Esophagus muscularis mucosa (tissue), 4 donors: ENCODE results near the gene ARTN. TPM values are rescaled to one million over a fixed set of nuclear protein-coding genes. Genes with fewer than 3 reads are reported as not detected.

Experiments used
- DNase-seq: peaks from one replicate; pipeline ENCODE4 v3.0.0-alpha.2; 2017; ENCODE audit errors: extremely low spot score
- H3K27ac ChIP-seq, 4 donors: fragments of 200-600 bp; sonication (generic); replicated peaks in 1 of 4; 1 replicate in 3 of 4; 2 replicates in 1 of 4; pipeline ENCODE4 v1.5.1; 2016 to 2019; ENCODE audit warnings: mild to moderate bottlenecking in 1 of 4
- H3K27me3 ChIP-seq, 4 donors: fragments of 200-600 bp; sonication (generic); one replicate each; pipeline versions ENCODE4 v1.5.1 to v1.6.0; 2016 to 2019
- H3K36me3 ChIP-seq, 4 donors: fragments of 200-600 bp; sonication (generic); one replicate each; pipeline ENCODE4 v1.5.1; 2016 to 2019
- H3K4me1 ChIP-seq, 4 donors: fragments of 200-600 bp; sonication (generic); one replicate each; pipeline ENCODE4 v1.5.1; 2016 to 2019
- H3K4me3 ChIP-seq, 4 donors: fragments of 200-600 bp; sonication (generic); 1 replicate in 2 of 4; 2 replicates in 2 of 4; pipeline ENCODE4 v1.5.1; 2016 to 2019; ENCODE audit warnings: mild to moderate bottlenecking in 4 of 4, moderate library complexity in 1 of 4
- H3K9me3 ChIP-seq, 4 donors: fragments of 200-600 bp; sonication (generic); 1 replicate in 3 of 4; 2 replicates in 1 of 4; pipeline ENCODE4 v1.5.1; 2016 to 2019
- EP300 ChIP-seq: sonication (generic); formaldehyde crosslinking; IDR thresholded peaks from one replicate; pipeline ENCODE4 v1.6.1; 2017; ENCODE audit warnings: antibody characterized with exemption
- POLR2A ChIP-seq: fragments of 450-650 bp; IDR thresholded peaks from one replicate; pipeline ENCODE4 v1.6.1; 2017; ENCODE audit warnings: antibody characterized with exemption, moderate library complexity, mild to moderate bottlenecking, low read depth
- POLR2AphosphoS5 ChIP-seq, 2 donors: sonication (generic); formaldehyde crosslinking; IDR thresholded peaks; one replicate each; pipeline ENCODE4 v1.6.1; 2017; ENCODE audit warnings: antibody characterized with exemption in 2 of 2
- WGBS: methylation state at CpG from one replicate; pipeline ENCODE4 v1.1.5; 2018; 5-methylcytosine and 5-hydroxymethylcytosine counted together
- intact Hi-C: fragments of 100-400 bp; cut with DNase I; formaldehyde crosslinking; loops from one replicate; pipeline ENCODE4 v1.15.1; 2023
- total RNA-seq, 4 donors: library from RNA; depleted of rRNA; stranded (reverse); fragments of >200 nt; gene quantifications; one replicate each; pipeline versions ENCODE4 v1.1.0 to v1.2.1, GENCODE V29; 2016
- TF ChIP-seq, protein P1 (sequence below), 3 experiments: fragments of 200-600 bp in 2 of 3; fragments of 450-650 bp in 1 of 3; sonication (generic) in 2 of 3; IDR thresholded peaks; one replicate each; pipeline ENCODE4 v1.5.1; 2017 to 2019; ENCODE audit warnings: antibody characterized with exemption in 3 of 3, mild to moderate bottlenecking in 2 of 3, moderate library complexity in 1 of 3

Gene ARTN
- total RNA-seq, 4 donors from 2014 or later, result 0.39 to 1.1 (median 0.42) TPM; not detected in 1

DNA sequence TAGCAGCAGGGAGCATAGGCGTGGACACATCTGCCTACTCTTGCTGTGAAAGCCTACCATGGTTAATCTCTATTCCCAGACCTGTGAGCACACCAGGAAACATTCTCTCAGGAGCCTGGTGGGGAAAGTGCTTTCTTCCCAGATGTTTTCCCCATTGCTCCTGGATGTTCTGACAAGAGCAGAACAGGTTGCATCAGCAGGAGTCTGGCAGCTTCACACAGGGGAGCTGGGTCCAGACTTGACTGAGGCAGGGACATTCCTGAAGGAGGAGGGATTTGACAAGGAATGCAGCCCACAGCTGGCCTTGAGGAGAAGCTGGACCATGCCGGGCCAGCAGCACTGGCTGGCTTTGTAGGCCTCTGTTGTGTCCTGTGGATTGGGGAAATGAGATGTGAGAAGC is 21.0 kb upstream of the ARTN start:
- intact Hi-C loops, result no loop called here
- no peak for DNase-seq
- H3K9me3 ChIP-seq, result no peaks in the 10 kb centered on the region
- no peaks in the 10 kb centered on the region for H3K27me3 ChIP-seq
- H3K36me3 ChIP-seq, result peaks cover 0 to 34% (median 9%) of the 10 kb centered on the region in 4 donors
- TF ChIP-seq POLR2A (no peak), POLR2AphosphoS5 (IDR thresholded peaks at IDR 0.05) (peak; percentile 60 to 64), EP300 (peak; percentile 75)
- TF ChIP-seq, protein P1, sequence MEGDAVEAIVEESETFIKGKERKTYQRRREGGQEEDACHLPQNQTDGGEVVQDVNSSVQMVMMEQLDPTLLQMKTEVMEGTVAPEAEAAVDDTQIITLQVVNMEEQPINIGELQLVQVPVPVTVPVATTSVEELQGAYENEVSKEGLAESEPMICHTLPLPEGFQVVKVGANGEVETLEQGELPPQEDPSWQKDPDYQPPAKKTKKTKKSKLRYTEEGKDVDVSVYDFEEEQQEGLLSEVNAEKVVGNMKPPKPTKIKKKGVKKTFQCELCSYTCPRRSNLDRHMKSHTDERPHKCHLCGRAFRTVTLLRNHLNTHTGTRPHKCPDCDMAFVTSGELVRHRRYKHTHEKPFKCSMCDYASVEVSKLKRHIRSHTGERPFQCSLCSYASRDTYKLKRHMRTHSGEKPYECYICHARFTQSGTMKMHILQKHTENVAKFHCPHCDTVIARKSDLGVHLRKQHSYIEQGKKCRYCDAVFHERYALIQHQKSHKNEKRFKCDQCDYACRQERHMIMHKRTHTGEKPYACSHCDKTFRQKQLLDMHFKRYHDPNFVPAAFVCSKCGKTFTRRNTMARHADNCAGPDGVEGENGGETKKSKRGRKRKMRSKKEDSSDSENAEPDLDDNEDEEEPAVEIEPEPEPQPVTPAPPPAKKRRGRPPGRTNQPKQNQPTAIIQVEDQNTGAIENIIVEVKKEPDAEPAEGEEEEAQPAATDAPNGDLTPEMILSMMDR (IDR thresholded peaks at IDR 0.05), result no peak
- peaks cover 0 to 18% (median 13%) of the 10 kb centered on the region in 4 donors for H3K4me1 ChIP-seq
- 59% methylated on average over 2 of the region's 2 CpGs for WGBS
- H3K4me3 ChIP-seq, result no peak overlapping the region
- peak overlapping the region; percentile 32 to 73 (median 42) for H3K27ac ChIP-seq

DNA sequence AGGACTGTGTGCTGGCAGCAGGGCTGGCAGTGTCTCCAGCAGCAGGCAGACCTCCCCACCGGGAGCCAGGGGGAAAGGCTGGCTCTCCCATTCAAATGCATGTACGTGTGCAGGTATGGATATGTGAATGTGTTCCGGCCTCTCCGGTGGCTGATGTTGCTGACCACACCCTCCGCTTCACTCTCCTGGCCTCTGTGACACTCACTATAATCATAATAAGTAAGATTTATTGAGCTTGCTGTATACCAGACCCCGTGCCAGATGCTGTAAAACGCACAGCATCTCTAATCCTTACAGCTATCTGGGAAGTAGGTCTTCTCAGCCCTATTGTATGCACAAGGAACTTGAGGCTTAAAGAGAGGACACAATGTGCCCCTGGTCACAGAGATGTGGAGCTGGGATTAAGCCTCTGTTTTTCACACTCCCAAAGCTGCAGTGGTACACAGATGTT is 20.5 kb upstream of the ARTN start:
- no peak overlapping the region for H3K4me3 ChIP-seq
- intact Hi-C loops, result no loop called here
- H3K9me3 ChIP-seq, result no peaks in the 10 kb centered on the region
- TF ChIP-seq EP300 (no peak), POLR2A (no peak), POLR2AphosphoS5 (IDR thresholded peaks at IDR 0.05) (no peak)
- TF ChIP-seq, protein P1 (IDR thresholded peaks at IDR 0.05), result no peak
- no peak for DNase-seq
- H3K27me3 ChIP-seq, result no peaks in the 10 kb centered on the region
- WGBS, result 57% methylated on average over 7 of the region's 7 CpGs
- H3K4me1 ChIP-seq, result peaks cover 0 to 18% (median 13%) of the 10 kb centered on the region in 4 donors
- peaks cover 0 to 29% (median 4%) of the 10 kb centered on the region in 4 donors for H3K36me3 ChIP-seq
- H3K27ac ChIP-seq, result peak overlapping the region; percentile 32 to 64 (median 42)

DNA sequence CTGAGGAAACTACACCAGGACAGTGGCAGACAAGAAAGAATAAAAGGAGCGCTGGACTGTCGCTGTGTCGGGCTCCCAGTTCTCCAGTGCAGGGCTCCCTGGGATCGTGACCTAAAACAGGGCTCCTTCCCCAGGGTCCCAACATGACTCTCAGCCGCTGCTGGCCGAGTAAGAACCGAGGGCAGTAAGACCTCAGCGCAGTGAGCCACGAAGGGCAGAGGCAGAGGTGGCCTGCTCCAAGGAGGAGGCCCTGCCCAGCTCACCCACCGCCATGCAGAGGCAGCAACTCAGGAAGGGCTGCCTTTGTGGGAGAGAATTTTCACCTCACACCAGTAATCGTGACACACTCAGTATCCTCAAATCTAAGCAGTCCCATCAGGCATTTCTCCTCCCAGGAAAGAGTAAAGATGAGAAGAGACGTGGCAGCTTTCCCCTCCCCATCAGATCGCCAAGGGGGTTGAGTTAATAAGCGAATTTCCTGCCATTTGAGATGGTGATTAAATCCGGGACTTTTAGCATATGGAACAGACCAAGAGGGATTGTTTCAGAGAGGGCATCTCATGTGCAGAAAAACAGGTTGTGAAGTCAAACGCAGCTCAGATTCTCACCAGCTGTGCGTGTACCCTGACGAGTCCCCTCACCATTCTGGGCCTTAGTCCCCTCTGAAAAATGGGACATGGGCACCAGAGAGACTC is 19.8 kb upstream of the ARTN start:
- Histone ChIP-seq H3K9me3 (no peaks in the 10 kb centered on the region), H3K27me3 (no peaks in the 10 kb centered on the region), H3K4me3 (no peak overlapping the region), H3K4me1 (peaks cover 0 to 18% (median 13%) of the 10 kb centered on the region in 4 donors), H3K27ac (peak overlapping the region in 2 of 4 donors; percentile 44 to 64), H3K36me3 (peaks cover 0 to 23% (median 1%) of the 10 kb centered on the region in 4 donors)
- intact Hi-C loops, result no loop called here
- WGBS, result 88% methylated on average over 18 of the region's 18 CpGs
- DNase-seq, result no peak
- TF ChIP-seq EP300 (no peak), POLR2AphosphoS5 (IDR thresholded peaks at IDR 0.05) (no peak)

DNA sequence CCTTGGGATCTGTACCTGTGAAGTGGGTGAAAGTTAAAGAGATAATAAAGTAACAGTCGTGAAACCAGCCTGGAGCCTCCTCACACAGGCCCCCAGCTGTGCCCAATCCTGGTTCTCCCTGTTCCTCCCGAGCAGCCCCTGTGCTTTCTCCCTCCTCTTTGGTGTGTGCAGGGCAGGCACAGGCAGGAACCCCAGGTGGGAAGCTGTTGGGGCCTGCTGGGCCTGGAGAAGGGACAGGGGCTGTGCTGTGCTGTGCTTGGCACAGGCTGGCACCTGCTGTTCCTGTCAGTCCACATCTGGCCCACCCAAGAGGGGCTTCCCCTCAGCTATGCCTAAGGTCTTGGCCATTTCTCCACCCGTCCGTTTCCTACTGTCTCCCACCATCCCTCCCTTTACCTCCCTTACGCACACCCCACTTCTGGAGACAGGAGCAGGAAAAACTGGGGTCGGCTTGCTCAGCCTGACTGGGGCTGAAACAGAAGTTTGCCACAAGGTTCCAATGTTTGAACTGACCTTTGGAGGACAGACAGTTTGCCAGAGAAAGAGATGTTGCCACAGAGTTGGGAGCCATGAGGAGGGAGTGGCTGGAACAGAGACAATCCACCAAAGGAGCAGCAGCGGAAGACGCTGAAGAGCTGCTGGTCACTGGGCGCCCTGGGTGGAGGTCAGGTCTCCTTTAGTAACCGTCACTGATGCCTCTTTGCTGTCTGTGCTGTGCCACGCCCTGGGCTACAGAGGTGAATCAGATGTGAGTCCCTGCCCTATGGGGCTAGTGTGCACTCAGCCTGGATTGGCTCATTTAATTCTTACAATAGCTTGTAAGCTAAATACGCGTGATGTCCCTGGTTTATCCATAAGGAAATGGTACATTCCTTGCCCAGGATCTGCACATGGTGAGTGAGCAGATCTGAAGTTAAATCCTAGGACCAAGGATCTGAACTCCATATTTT is 18.8 kb upstream of the ARTN start:
- no peak overlapping the region for H3K4me3 ChIP-seq
- no peak for TF ChIP-seq POLR2AphosphoS5 (IDR thresholded peaks at IDR 0.05)
- TF ChIP-seq EP300, result no peak
- TF ChIP-seq, protein P1 (IDR thresholded peaks at IDR 0.05), result no peak
- no peak for TF ChIP-seq POLR2A
- H3K27me3 ChIP-seq, result no peaks in the 10 kb centered on the region
- H3K36me3 ChIP-seq, result peaks cover 0 to 18% (median 1%) of the 10 kb centered on the region in 4 donors
- H3K9me3 ChIP-seq, result no peaks in the 10 kb centered on the region
- DNase-seq, result no peak
- peaks cover 0 to 18% (median 13%) of the 10 kb centered on the region in 4 donors for H3K4me1 ChIP-seq
- intact Hi-C loops, result no loop called here
- H3K27ac ChIP-seq, result no peak overlapping the region
- WGBS, result 96% methylated on average over 13 of the region's 13 CpGs

DNA sequence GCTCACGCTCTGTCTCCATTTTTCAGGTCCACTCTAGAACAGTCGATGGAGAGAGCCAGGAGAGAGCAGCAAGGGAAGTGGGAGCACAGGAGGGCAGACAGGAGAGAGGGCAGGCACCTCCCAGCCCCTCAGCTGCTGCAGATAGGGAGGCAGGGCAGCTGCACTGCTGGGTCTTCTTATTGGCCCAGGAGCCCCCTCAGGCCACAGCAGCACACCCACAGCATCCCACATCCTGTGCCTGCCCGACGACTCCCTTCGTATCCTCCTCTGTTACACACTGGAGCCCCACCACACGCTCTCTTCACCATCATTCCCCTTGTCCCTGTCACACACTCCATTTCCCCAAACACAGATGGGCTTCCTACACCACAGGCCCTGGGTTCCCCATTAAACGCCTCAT is 13.7 kb upstream of the ARTN start:
- H3K27me3 ChIP-seq, result no peaks in the 10 kb centered on the region
- no peak for DNase-seq
- H3K27ac ChIP-seq, result no peak overlapping the region
- intact Hi-C loops, result no loop called here
- H3K4me3 ChIP-seq, result no peak overlapping the region
- TF ChIP-seq POLR2AphosphoS5 (IDR thresholded peaks at IDR 0.05), result no peak
- TF ChIP-seq POLR2A, result no peak
- TF ChIP-seq, protein P1 (IDR thresholded peaks at IDR 0.05), result no peak
- TF ChIP-seq EP300, result no peak
- H3K36me3 ChIP-seq, result peaks cover 0 to 31% (median 15%) of the 10 kb centered on the region in 4 donors
- H3K4me1 ChIP-seq, result no peaks in the 10 kb centered on the region
- 85% methylated on average over 7 of the region's 7 CpGs for WGBS
- no peaks in the 10 kb centered on the region for H3K9me3 ChIP-seq
